DND-41 (cell line): ENCODE data around the gene DDX31.
A peak's percentile ranks its signal among the peaks of the same experiment; 100 is the strongest.

ENCODE experiments used
- CTCF ChIP-seq: IDR thresholded peaks from 2 replicates; pipeline ENCODE4 v1.5.1; 2012; ENCODE audit warnings: borderline replicate concordance, low read length, moderate library complexity, mild to moderate bottlenecking; ENCODE audit not compliant: poor library complexity, severe bottlenecking; ENCODE audit errors: extremely low read depth
- EZH2 ChIP-seq: IDR thresholded peaks from 3 replicates; pipeline ENCODE4 v1.6.1; 2012; ENCODE audit warnings: borderline replicate concordance, low read depth, mild to moderate bottlenecking, moderate library complexity, low read length, inconsistent platforms; ENCODE audit not compliant: severe bottlenecking

DNA sequence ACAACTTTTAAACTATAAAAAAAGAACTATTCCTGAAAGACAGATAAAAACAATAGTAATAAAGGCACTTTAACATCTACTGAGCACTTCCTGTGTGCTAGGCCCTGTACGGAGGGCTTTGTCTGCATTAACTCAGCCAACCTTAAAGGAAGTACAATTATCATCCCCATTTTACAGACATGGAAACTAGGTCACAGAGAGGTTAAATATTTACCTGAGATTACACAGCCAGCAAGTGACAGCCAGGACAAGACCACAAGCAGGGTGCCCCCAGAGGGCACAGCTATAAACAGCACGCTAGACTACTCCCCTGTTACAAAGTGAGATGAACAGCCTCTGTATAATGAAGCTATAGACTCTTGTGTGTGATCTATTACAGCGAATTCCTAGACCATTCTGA lies 25.5 kb downstream of the DDX31 start:
- peak; percentile 49 for TF ChIP-seq CTCF
- no peak for TF ChIP-seq EZH2
